ENCODE results near the gene WSCD1. TPM values are rescaled to one million over a fixed set of nuclear protein-coding genes. Genes with fewer than 3 reads are reported as not detected.

WSCD1 gene
- total and polyA plus RNA-seq, 8 donors, result 1.2 to 4.1 (median 2.6) TPM

GRCh38 chr17:6086603-6087400, 16.6 kb downstream of the WSCD1 start:
- Histone ChIP-seq H3K27ac (no peak overlapping the region), H3K9me3 (no peaks in the 10 kb centered on the region), H3K4me3 (no peak overlapping the region), H3K4me1 (no peaks in the 10 kb centered on the region), H3K36me3 (no peaks in the 10 kb centered on the region), H3K27me3 (no peaks in the 10 kb centered on the region)
- no peak for DNase-seq
- intact Hi-C loops (cut with DNase I), result no loop called here
- TF ChIP-seq CTCF (IDR thresholded peaks at IDR 0.05), result no peak
- no peak for FAIRE-seq
- no peak for ATAC-seq
- 91% methylated on average over 28 of the region's 28 CpGs for WGBS, 2 donors

GRCh38 chr17:6088141-6088540, 18.0 kb downstream of the WSCD1 start:
- TF ChIP-seq CTCF (IDR thresholded peaks at IDR 0.05), result no peak

GRCh38 chr17:6090253-6090652, 20.1 kb downstream of the WSCD1 start:
- WGBS, 2 donors, result 92 to 97% methylated on average over 17 to 20 of the region's 20 CpGs
- H3K36me3 ChIP-seq, result no peaks in the 10 kb centered on the region
- no peak overlapping the region for H3K27ac ChIP-seq
- DNase-seq (no peak), ATAC-seq (no peak), FAIRE-seq (no peak)
- H3K9me3 ChIP-seq, result no peaks in the 10 kb centered on the region
- intact Hi-C loops (cut with DNase I), result no loop called here
- no peaks in the 10 kb centered on the region for H3K27me3 ChIP-seq
- no peak overlapping the region for H3K4me3 ChIP-seq
- no peaks in the 10 kb centered on the region for H3K4me1 ChIP-seq
- TF ChIP-seq CTCF (IDR thresholded peaks at IDR 0.05), result no peak

More at GRCh38 chr17:6088141-6088540, 18.0 kb downstream of the WSCD1 start:
- Histone ChIP-seq H3K36me3 (no peaks in the 10 kb centered on the region), H3K9me3 (no peaks in the 10 kb centered on the region), H3K27ac (no peak overlapping the region), H3K27me3 (no peaks in the 10 kb centered on the region), H3K4me3 (no peak overlapping the region), H3K4me1 (no peaks in the 10 kb centered on the region)
- FAIRE-seq (no peak), ATAC-seq (no peak), DNase-seq (no peak)
- 94 to 97% methylated on average over 4 of the region's 4 CpGs for WGBS, 2 donors
- intact Hi-C loops (cut with DNase I), result no loop called here

- no peak for DNase-seq
- FAIRE-seq, result no peak
- 91 to 94% methylated on average over 14 of the region's 14 CpGs for WGBS, 2 donors
- H3K27ac ChIP-seq, result no peak overlapping the region
- intact Hi-C loops (cut with DNase I), result no loop called here
- TF ChIP-seq CTCF (IDR thresholded peaks at IDR 0.05), result no peak
- H3K9me3 ChIP-seq, result no peaks in the 10 kb centered on the region
- no peaks in the 10 kb centered on the region for H3K27me3 ChIP-seq
- H3K4me3 ChIP-seq, result no peak overlapping the region
- no peaks in the 10 kb centered on the region for H3K4me1 ChIP-seq
- H3K36me3 ChIP-seq, result no peaks in the 10 kb centered on the region
- no peak for ATAC-seq
These were observed 22.2 kb downstream of the WSCD1 start for GRCh38 chr17:6092182-6092902.
